ENCODE measurements around the gene PTPRA. TPM values are rescaled to one million over a fixed set of nuclear protein-coding genes. Genes with fewer than 3 reads are reported as not detected.

PTPRA gene
- polyA plus RNA-seq, 1 experiment: 87.4 TPM

GRCh38 chr20:2907519-2907918, 34.2 kb downstream of the PTPRA start:
- no peak overlapping the region for H3K27ac ChIP-seq (ENCODE audit: low read depth, low read length)
- H3K4me3 ChIP-seq (ENCODE audit: low read depth, low read length): no peak overlapping the region
- DNase-seq (ENCODE audit: low read depth, low spot score): no peak
- no peaks in the 10 kb centered on the region for H3K27me3 ChIP-seq (ENCODE audit: control insufficient read depth, insufficient read depth, low read length)
- ChIA-PET POLR2A (interaction anchor here (0.6 kb wide), 1 partner anchor 227 kb away, joined by 4 read pairs; no protein-coding TSS in a partner anchor), CTCF (no interaction called here)
- no peaks in the 10 kb centered on the region for H3K9me3 ChIP-seq (ENCODE audit: control insufficient read depth, insufficient read depth, low read length)
- no peak for TF ChIP-seq CTCF (IDR thresholded peaks at IDR 0.05; ENCODE audit: low read depth, low read length)

GRCh38 chr20:2909953-2910352, 36.7 kb downstream of the PTPRA start:
- TF ChIP-seq CTCF (IDR thresholded peaks at IDR 0.05; ENCODE audit: low read depth, low read length): no peak
- ChIA-PET POLR2A (no interaction called here), CTCF (interaction anchor here (0.7 kb wide), 1 partner anchor 239 kb away, joined by 3 read pairs; no protein-coding TSS in a partner anchor)
- DNase-seq (ENCODE audit: low read depth, low spot score): no peak
- Histone ChIP-seq H3K9me3 (ENCODE audit: control insufficient read depth, insufficient read depth, low read length) (no peaks in the 10 kb centered on the region), H3K27ac (ENCODE audit: low read depth, low read length) (no peak overlapping the region), H3K27me3 (ENCODE audit: control insufficient read depth, insufficient read depth, low read length) (no peaks in the 10 kb centered on the region), H3K4me3 (ENCODE audit: low read depth, low read length) (no peak overlapping the region)

- Histone ChIP-seq H3K27ac (ENCODE audit: low read depth, low read length) (no peak overlapping the region), H3K27me3 (ENCODE audit: control insufficient read depth, insufficient read depth, low read length) (no peaks in the 10 kb centered on the region), H3K9me3 (ENCODE audit: control insufficient read depth, insufficient read depth, low read length) (no peaks in the 10 kb centered on the region), H3K4me3 (ENCODE audit: low read depth, low read length) (no peak overlapping the region)
- DNase-seq (ENCODE audit: low read depth, low spot score): no peak
- ChIA-PET POLR2A (no interaction called here), CTCF (interaction anchor here (0.6 kb wide), 1 partner anchor 13 kb away, joined by 5 read pairs; no protein-coding TSS in a partner anchor)
- TF ChIP-seq CTCF (IDR thresholded peaks at IDR 0.05; ENCODE audit: low read depth, low read length): no peak
These were observed 37.9 kb downstream of the PTPRA start for GRCh38 chr20:2911200-2911599.

- Histone ChIP-seq H3K4me3 (ENCODE audit: low read depth, low read length) (no peak overlapping the region), H3K27me3 (ENCODE audit: control insufficient read depth, insufficient read depth, low read length) (no peaks in the 10 kb centered on the region), H3K9me3 (ENCODE audit: control insufficient read depth, insufficient read depth, low read length) (no peaks in the 10 kb centered on the region), H3K27ac (ENCODE audit: low read depth, low read length) (no peak overlapping the region)
- ChIA-PET POLR2A (no interaction called here), CTCF (no interaction called here)
- no peak for TF ChIP-seq CTCF (IDR thresholded peaks at IDR 0.05; ENCODE audit: low read depth, low read length)
- no peak for DNase-seq (ENCODE audit: low read depth, low spot score)
These were observed 40.9 kb downstream of the PTPRA start for GRCh38 chr20:2914160-2914559.

GRCh38 chr20:2917266-2917665, 44.0 kb downstream of the PTPRA start:
- POLR2A ChIA-PET: interaction anchor here (0.7 kb wide), 1 partner anchor 69 kb away, joined by 8 read pairs; no protein-coding TSS in a partner anchor
- Histone ChIP-seq H3K4me3 (ENCODE audit: low read depth, low read length) (no peak overlapping the region), H3K27me3 (ENCODE audit: control insufficient read depth, insufficient read depth, low read length) (no peaks in the 10 kb centered on the region), H3K27ac (ENCODE audit: low read depth, low read length) (no peak overlapping the region), H3K9me3 (ENCODE audit: control insufficient read depth, insufficient read depth, low read length) (no peaks in the 10 kb centered on the region)
- TF ChIP-seq CTCF (IDR thresholded peaks at IDR 0.05; ENCODE audit: low read depth, low read length): no peak
- CTCF ChIA-PET: no interaction called here
- no peak for DNase-seq (ENCODE audit: low read depth, low spot score)
